HepG2 (cell line): ENCODE measurements around the gene TMEM266. TPM values are rescaled to one million over a fixed set of nuclear protein-coding genes. Genes with fewer than 3 reads are reported as not detected.

Source experiments
- ATAC-seq: fragments of 200-7000 bp; cut with Tn5 transposase; 3 replicates; pipeline ENCODE4 v1.9.1; 2020; ENCODE audit warnings: mild to moderate bottlenecking, moderate library complexity
- BruUV-seq: library from RNA; stranded (reverse); fragments of 400-500 nt; replicated peaks from 2 replicates; lab custom pipeline; 2021; lab: Mats Ljungman, UMichigan
- CTCF ChIA-PET: fragments of 300-600 bp; formaldehyde crosslinking; extraction: SDS; loops from one replicate; lab custom pipeline; 2021; ENCODE audit warnings: low total read pairs, inconsistent platforms, low intra/inter-chr PET ratio; lab: Yijun Ruan, JAX
- POLR2A ChIA-PET: fragments of 350-600 bp; sonication (Branson Sonifier 250); formaldehyde crosslinking; loops from one replicate; lab custom pipeline; 2020; ENCODE audit warnings: antibody characterized with exemption, inconsistent platforms; lab: Yijun Ruan, JAX
- DNase-seq: peaks from one replicate; pipeline ENCODE4 v3.0.0-alpha.2; 2015; ENCODE audit warnings: low spot score
- FAIRE-seq: peaks from 3 replicates; lab custom pipeline; 2011; peaks lifted over from hg19 to GRCh38; lab: Jason Lieb, UNC
- H2AFZ ChIP-seq: one replicate; pipeline ENCODE4 v1.6.1; 2011; ENCODE audit warnings: low read length, inconsistent platforms
- H3K27ac ChIP-seq: fragments of 300-600 bp; 3 replicates; pipeline ENCODE4 v1.8.0; 2011; ENCODE audit warnings: mixed run types, mild to moderate bottlenecking, mixed read lengths, low read length, inconsistent platforms; ENCODE audit not compliant: insufficient read depth; ENCODE audit errors: extremely low read length
- H3K27me3 ChIP-seq, 2 experiments: fragments of 200-600 bp in 1 of 2; 2 replicates in 1 of 2; 3 replicates in 1 of 2; pipeline versions ENCODE4 v1.6.0 to v1.8.0; 2011; ENCODE audit warnings: low read length in 2 of 2, mild to moderate bottlenecking in 2 of 2, moderate library complexity in 2 of 2, inconsistent platforms in 1 of 2; ENCODE audit not compliant: insufficient read depth in 2 of 2, control insufficient read depth in 1 of 2
- H3K36me3 ChIP-seq, 2 experiments: fragments of 200-600 bp in 1 of 2; replicated peaks in 1 of 2; 2 replicates in 1 of 2; 3 replicates in 1 of 2; pipeline versions ENCODE4 v1.5.1 to v1.8.0; 2011; ENCODE audit warnings: low read length in 2 of 2, inconsistent platforms in 1 of 2; ENCODE audit not compliant: insufficient read depth in 2 of 2, control insufficient read depth in 1 of 2
- H3K4me1 ChIP-seq: 2 replicates; pipeline ENCODE4 v1.5.1; 2012; ENCODE audit warnings: low read length, inconsistent platforms; ENCODE audit not compliant: insufficient read depth
- H3K4me2 ChIP-seq: 2 replicates; pipeline ENCODE4 v1.6.0; 2011; ENCODE audit warnings: low read depth, low read length, inconsistent platforms
- H3K4me3 ChIP-seq, 3 experiments: fragments of 200-600 bp in 1 of 3; sonication (generic), shearing (Covaris generic) in 1 of 3; replicated peaks in 1 of 3; 2 replicates each; pipeline ENCODE4 v1.5.1; 2011 to 2016; ENCODE audit warnings: low read length in 3 of 3, inconsistent platforms in 2 of 3, low read depth in 2 of 3, mild to moderate bottlenecking in 2 of 3, control low read depth in 1 of 3, mixed read lengths in 1 of 3; ENCODE audit not compliant: insufficient read depth in 1 of 3
- H3K79me2 ChIP-seq: one replicate; pipeline ENCODE4 v1.6.1; 2011; ENCODE audit warnings: low read length, inconsistent platforms; ENCODE audit not compliant: insufficient read depth
- H3K9ac ChIP-seq: 2 replicates; pipeline ENCODE4 v1.6.0; 2011; ENCODE audit warnings: mild to moderate bottlenecking, low read depth, low read length, inconsistent platforms; ENCODE audit not compliant: insufficient read depth
- H3K9me3 ChIP-seq: 2 replicates; pipeline ENCODE4 v1.5.1; 2012; ENCODE audit warnings: mild to moderate bottlenecking, low read length
- H4K20me1 ChIP-seq: 2 replicates; pipeline ENCODE4 v1.6.0; 2011; ENCODE audit warnings: inconsistent platforms, mild to moderate bottlenecking, low read length, moderate library complexity; ENCODE audit not compliant: insufficient read depth
- MAFF ChIP-seq: IDR thresholded peaks from 2 replicates; pipeline ENCODE4 v1.6.1; 2011; ENCODE audit warnings: low read depth, low read length, improper control_type of control experiment
- MAFK ChIP-seq, 2 experiments: IDR thresholded peaks in 1 of 2; conservative IDR thresholded peaks in 1 of 2; 2 replicates each; pipeline ENCODE4 v1.6.1; 2011; ENCODE audit warnings: improper control_type of control experiment in 2 of 2, low read length in 2 of 2
- NFIC ChIP-seq: IDR thresholded peaks from 2 replicates; pipeline ENCODE4 v1.6.1; 2012; ENCODE audit warnings: mild to moderate bottlenecking, low read length, inconsistent platforms
- TEAD2 ChIP-seq: sonication (generic); formaldehyde crosslinking; IDR thresholded peaks from 2 replicates; pipeline ENCODE4 v1.9.0; 2021; ENCODE audit warnings: missing genetic modification reagents
- ZNF12 ChIP-seq: sonication (generic); formaldehyde crosslinking; IDR thresholded peaks from 2 replicates; pipeline ENCODE4 v1.5.0; 2020; ENCODE audit warnings: missing genetic modification reagents
- ZNF678 ChIP-seq: sonication (generic); formaldehyde crosslinking; IDR thresholded peaks from 2 replicates; pipeline ENCODE4 v1.4.0; 2020; ENCODE audit warnings: mild to moderate bottlenecking, missing genetic modification reagents
- ZNF777 ChIP-seq: sonication (generic); formaldehyde crosslinking; IDR thresholded peaks from 2 replicates; pipeline ENCODE4 v1.4.0; 2020; ENCODE audit warnings: missing genetic modification reagents
- WGBS: methylation state at CpG from one replicate; pipeline ENCODE4 v1.1.6; 2017; ENCODE audit warnings: low lambda C conversion rate; 5-methylcytosine and 5-hydroxymethylcytosine counted together
- in situ Hi-C: cut with HindIII; loops from 2 replicates; pipeline ENCODE4 v1.10.0; 2017; ENCODE audit warnings: low pct_unique_long_range_greater_than_20kb; ENCODE audit not compliant: extremely low pct_ligation_motif_present
- intact Hi-C: fragments of 100-400 bp; cut with micrococcal nuclease; formaldehyde crosslinking; loops from one replicate; pipeline ENCODE4 v1.10.0; 2022; ENCODE audit not compliant: unreplicated experiment
- polyA plus RNA-seq, 8 experiments: library from polyadenylated mRNA; depleted of rRNA in 3 of 8; stranded (reverse) in 7 of 8; unstranded in 1 of 8; fragments of >200 nt; fragmentation: Illumina TruSeq in 4 of 8; extraction: Trizol in 4 of 8; gene quantifications; 2 replicates each; pipeline versions ENCODE4 v1.2.1 to v1.2.3, GENCODE V29; 2011 to 2016; ENCODE audit warnings: low read depth in 4 of 8, missing spikeins in 1 of 8, mixed read lengths in 1 of 8; ENCODE audit not compliant: insufficient read depth in 1 of 8
- total RNA-seq, 5 experiments: library from RNA; depleted of rRNA; stranded (reverse); fragments of >200 nt; fragmentation: Illumina TruSeq; extraction: Trizol; gene quantifications; 2 replicates each; pipeline ENCODE4 v1.2.3, GENCODE V29; 2016; ENCODE audit warnings: low read depth in 1 of 5
- TF ChIP-seq, protein P1 (sequence below): sonication (generic); formaldehyde crosslinking; IDR thresholded peaks from 2 replicates; pipeline ENCODE4 v1.8.0; 2022; ENCODE audit warnings: mild to moderate bottlenecking, missing genetic modification reagents, moderate library complexity
- TF ChIP-seq, protein P2 (sequence below): sonication (generic); formaldehyde crosslinking; IDR thresholded peaks from 2 replicates; pipeline ENCODE4 v1.4.0; 2020; ENCODE audit warnings: low read depth, missing genetic modification reagents

Gene TMEM266
- total and polyA plus RNA-seq, 2 of the 13 experiments (the other 11 are each of a cell fraction or from before 2014, with no cell fraction given), result 0.04 TPM; not detected in 1

- WGBS, result 11% methylated on average over 5 of the region's 5 CpGs
- ChIA-PET CTCF (no interaction called here), POLR2A (no interaction called here)
- no TSS peak for BruUV-seq
- ATAC-seq (no peak), DNase-seq (no peak), FAIRE-seq (no peak)
- Histone ChIP-seq H3K9me3 (no peaks in the 10 kb centered on the region), H3K9ac (no peak overlapping the region), H3K36me3 (no peaks in the 10 kb centered on the region), H3K27me3 (no peaks in the 10 kb centered on the region; a peak in 1 of 5 replicates), H3K4me3 (no peak overlapping the region), H4K20me1 (no peaks in the 10 kb centered on the region), H3K79me2 (no peaks in the 10 kb centered on the region), H2AFZ (no peak overlapping the region), H3K4me2 (no peak overlapping the region), H3K27ac (no peak overlapping the region), H3K4me1 (no peaks in the 10 kb centered on the region)
- intact Hi-C loops, result no loop called here
- TF ChIP-seq MAFF, result peak; percentile 87
- TF ChIP-seq MAFK (conservative IDR thresholded peaks at IDR 0.05 in 1 of 2, IDR thresholded peaks at IDR 0.05 in 1 of 2; ENCODE audit: low read length in 2 of 2), result peak; percentile 88 to 92
- no peak for TF ChIP-seq NFIC
- in situ Hi-C loops, result no loop called here
Measured at GRCh38 chr15:76078285-76078877, 18.6 kb downstream of the TMEM266 start.

- no peak overlapping the region for H3K9ac ChIP-seq
- no TSS peak for BruUV-seq
- no peak for DNase-seq
- no peak for FAIRE-seq
- intact Hi-C loops (no loop called here), in situ Hi-C loops (no loop called here)
- no peak overlapping the region for H3K4me3 ChIP-seq
- no peaks in the 10 kb centered on the region for H3K4me1 ChIP-seq
- H3K9me3 ChIP-seq, result no peaks in the 10 kb centered on the region
- POLR2A ChIA-PET, result no interaction called here
- no peak for ATAC-seq
- TF ChIP-seq, protein P1, sequence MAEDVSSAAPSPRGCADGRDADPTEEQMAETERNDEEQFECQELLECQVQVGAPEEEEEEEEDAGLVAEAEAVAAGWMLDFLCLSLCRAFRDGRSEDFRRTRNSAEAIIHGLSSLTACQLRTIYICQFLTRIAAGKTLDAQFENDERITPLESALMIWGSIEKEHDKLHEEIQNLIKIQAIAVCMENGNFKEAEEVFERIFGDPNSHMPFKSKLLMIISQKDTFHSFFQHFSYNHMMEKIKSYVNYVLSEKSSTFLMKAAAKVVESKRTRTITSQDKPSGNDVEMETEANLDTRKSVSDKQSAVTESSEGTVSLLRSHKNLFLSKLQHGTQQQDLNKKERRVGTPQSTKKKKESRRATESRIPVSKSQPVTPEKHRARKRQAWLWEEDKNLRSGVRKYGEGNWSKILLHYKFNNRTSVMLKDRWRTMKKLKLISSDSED (CRISPR knock-in tag), result no peak
- TF ChIP-seq ZNF678 (CRISPR knock-in tag) (no peak), ZNF777 (no peak), TEAD2 (CRISPR knock-in tag) (no peak), ZNF12 (no peak)
- TF ChIP-seq, protein P2, sequence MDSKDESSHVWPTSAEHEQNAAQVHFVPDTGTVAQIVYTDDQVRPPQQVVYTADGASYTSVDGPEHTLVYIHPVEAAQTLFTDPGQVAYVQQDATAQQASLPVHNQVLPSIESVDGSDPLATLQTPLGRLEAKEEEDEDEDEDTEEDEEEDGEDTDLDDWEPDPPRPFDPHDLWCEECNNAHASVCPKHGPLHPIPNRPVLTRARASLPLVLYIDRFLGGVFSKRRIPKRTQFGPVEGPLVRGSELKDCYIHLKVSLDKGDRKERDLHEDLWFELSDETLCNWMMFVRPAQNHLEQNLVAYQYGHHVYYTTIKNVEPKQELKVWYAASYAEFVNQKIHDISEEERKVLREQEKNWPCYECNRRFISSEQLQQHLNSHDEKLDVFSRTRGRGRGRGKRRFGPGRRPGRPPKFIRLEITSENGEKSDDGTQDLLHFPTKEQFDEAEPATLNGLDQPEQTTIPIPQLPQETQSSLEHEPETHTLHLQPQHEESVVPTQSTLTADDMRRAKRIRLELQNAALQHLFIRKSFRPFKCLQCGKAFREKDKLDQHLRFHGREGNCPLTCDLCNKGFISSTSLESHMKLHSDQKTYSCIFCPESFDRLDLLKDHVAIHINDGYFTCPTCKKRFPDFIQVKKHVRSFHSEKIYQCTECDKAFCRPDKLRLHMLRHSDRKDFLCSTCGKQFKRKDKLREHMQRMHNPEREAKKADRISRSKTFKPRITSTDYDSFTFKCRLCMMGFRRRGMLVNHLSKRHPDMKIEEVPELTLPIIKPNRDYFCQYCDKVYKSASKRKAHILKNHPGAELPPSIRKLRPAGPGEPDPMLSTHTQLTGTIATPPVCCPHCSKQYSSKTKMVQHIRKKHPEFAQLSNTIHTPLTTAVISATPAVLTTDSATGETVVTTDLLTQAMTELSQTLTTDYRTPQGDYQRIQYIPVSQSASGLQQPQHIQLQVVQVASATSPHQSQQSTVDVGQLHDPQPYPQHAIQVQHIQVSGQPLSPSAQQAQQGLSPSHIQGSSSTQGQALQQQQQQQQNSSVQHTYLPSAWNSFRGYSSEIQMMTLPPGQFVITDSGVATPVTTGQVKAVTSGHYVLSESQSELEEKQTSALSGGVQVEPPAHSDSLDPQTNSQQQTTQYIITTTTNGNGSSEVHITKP, result no peak
- TF ChIP-seq, all 625 proteins: peak for 0
- no peak overlapping the region for H3K4me2 ChIP-seq
- no peak overlapping the region for H3K27ac ChIP-seq
- H4K20me1 ChIP-seq, result no peaks in the 10 kb centered on the region
- no peak overlapping the region for H2AFZ ChIP-seq
- H3K36me3 ChIP-seq, result no peaks in the 10 kb centered on the region
- CTCF ChIA-PET, result no interaction called here
- WGBS, result 3% methylated on average over 2 of the region's 2 CpGs
- H3K79me2 ChIP-seq, result no peaks in the 10 kb centered on the region
- no peaks in the 10 kb centered on the region; a peak in 1 of 5 replicates for H3K27me3 ChIP-seq
Measured at GRCh38 chr15:76084256-76084655, 24.5 kb downstream of the TMEM266 start.
